Vagina (tissue), 2 donors: Measurements from ENCODE around the gene ZFYVE26.

Experiments used
- POLR2A ChIP-seq, 2 donors: fragments of 450-650 bp; IDR thresholded peaks; one replicate each; pipeline ENCODE4 v1.6.1; 2017; ENCODE audit warnings: antibody characterized with exemption in 2 of 2, mild to moderate bottlenecking in 2 of 2, moderate library complexity in 2 of 2
- TF ChIP-seq, protein P1 (sequence below), 3 experiments: fragments of 450-650 bp in 2 of 3; fragments of 200-600 bp in 1 of 3; sonication (generic) in 1 of 3; IDR thresholded peaks; one replicate each; pipeline ENCODE4 v1.5.1; 2017 to 2019; ENCODE audit warnings: antibody characterized with exemption in 3 of 3, mild to moderate bottlenecking in 2 of 3, moderate library complexity in 2 of 3

DNA sequence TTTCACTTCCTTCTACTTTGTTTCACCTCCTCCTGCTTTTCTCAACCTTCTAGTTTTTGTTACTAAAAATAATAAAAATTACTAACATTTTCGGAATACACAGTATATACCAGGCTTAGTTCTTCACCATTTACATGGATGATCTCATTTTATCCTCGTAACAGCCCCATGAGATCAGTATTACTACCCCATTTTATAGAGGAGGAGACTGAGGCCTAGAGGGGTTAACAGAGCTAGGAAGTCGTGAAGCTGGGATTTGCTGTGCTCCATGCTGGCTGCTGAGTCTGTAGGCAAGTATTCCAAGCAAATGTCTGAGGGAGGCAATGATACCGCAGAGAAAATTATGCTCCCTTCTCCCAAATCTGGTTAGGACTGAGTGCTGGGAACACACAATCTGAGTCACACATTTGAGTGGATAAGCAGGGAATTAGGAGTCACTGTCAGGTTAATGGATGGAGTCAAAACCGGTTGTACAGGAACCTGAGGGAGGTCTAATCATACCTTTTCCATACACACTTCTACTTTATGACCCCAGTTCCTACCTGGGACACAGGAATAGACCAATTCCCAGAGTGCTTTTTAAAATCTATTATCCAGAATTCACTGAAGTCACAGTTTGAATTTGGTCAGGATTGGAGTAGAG is 51.1 kb downstream of the ZFYVE26 start:
- TF ChIP-seq POLR2A (IDR thresholded peaks at IDR 0.05) = no peak
- TF ChIP-seq, protein P1, sequence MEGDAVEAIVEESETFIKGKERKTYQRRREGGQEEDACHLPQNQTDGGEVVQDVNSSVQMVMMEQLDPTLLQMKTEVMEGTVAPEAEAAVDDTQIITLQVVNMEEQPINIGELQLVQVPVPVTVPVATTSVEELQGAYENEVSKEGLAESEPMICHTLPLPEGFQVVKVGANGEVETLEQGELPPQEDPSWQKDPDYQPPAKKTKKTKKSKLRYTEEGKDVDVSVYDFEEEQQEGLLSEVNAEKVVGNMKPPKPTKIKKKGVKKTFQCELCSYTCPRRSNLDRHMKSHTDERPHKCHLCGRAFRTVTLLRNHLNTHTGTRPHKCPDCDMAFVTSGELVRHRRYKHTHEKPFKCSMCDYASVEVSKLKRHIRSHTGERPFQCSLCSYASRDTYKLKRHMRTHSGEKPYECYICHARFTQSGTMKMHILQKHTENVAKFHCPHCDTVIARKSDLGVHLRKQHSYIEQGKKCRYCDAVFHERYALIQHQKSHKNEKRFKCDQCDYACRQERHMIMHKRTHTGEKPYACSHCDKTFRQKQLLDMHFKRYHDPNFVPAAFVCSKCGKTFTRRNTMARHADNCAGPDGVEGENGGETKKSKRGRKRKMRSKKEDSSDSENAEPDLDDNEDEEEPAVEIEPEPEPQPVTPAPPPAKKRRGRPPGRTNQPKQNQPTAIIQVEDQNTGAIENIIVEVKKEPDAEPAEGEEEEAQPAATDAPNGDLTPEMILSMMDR (IDR thresholded peaks at IDR 0.05) = no peak
